Natural killer cell (primary cell): ENCODE measurements around the gene HOXB4. TPM values are rescaled to one million over a fixed set of nuclear protein-coding genes. Genes with fewer than 3 reads are reported as not detected.

Source experiments
- ATAC-seq, 3 donors: fragments of 150-1000 bp in 2 of 3; fragments of 200-7000 bp in 1 of 3; cut with Tn5 transposase; 1 replicate in 1 of 3; 2 replicates in 2 of 3; pipeline ENCODE4 v1.10.0; 2021; ENCODE audit warnings: mild to moderate bottlenecking in 2 of 3, moderate library complexity in 2 of 3
- DNase-seq, 2 donors: peaks; one replicate each; pipeline versions ENCODE4 v3.0.0 to v3.0.0-alpha.2; 2013 to 2021; ENCODE audit warnings: mixed read lengths in 1 of 2
- H3K27ac ChIP-seq: one replicate; pipeline ENCODE4 v1.5.1; 2013; ENCODE audit warnings: mild to moderate bottlenecking, low read length
- H3K27me3 ChIP-seq: one replicate; pipeline ENCODE4 v1.6.1; 2013; ENCODE audit warnings: low read length; ENCODE audit not compliant: control insufficient read depth, insufficient read depth
- H3K36me3 ChIP-seq: one replicate; pipeline ENCODE4 v1.6.1; 2013; ENCODE audit warnings: low read length; ENCODE audit not compliant: control insufficient read depth, insufficient read depth
- H3K4me1 ChIP-seq: one replicate; pipeline ENCODE4 v1.6.1; 2013; ENCODE audit warnings: low read length; ENCODE audit not compliant: control insufficient read depth, insufficient read depth
- H3K4me3 ChIP-seq: one replicate; pipeline ENCODE4 v1.5.1; 2013; ENCODE audit warnings: low read length
- H3K9me3 ChIP-seq: one replicate; pipeline ENCODE4 v1.6.1; 2013; ENCODE audit warnings: low read length; ENCODE audit not compliant: control insufficient read depth, insufficient read depth
- H3K27ac Mint-ChIP-seq, 2 donors: one replicate each; pipeline ENCODE4 v1.8.0; 2022; ENCODE audit warnings: mild to moderate bottlenecking in 2 of 2, mixed read lengths in 2 of 2, moderate library complexity in 1 of 2
- H3K27me3 Mint-ChIP-seq, 2 donors: one replicate each; pipeline ENCODE4 v1.8.0; 2022; ENCODE audit warnings: low read depth in 2 of 2, mixed read lengths in 2 of 2
- H3K36me3 Mint-ChIP-seq: one replicate; pipeline ENCODE4 v1.8.0; 2022; ENCODE audit warnings: mixed read lengths
- H3K4me1 Mint-ChIP-seq, 2 donors: one replicate each; pipeline ENCODE4 v1.8.0; 2022; ENCODE audit warnings: mixed read lengths in 2 of 2
- H3K4me3 Mint-ChIP-seq: one replicate; pipeline ENCODE4 v1.8.0; 2022; ENCODE audit warnings: mild to moderate bottlenecking, moderate library complexity, mixed read lengths
- H3K9me3 Mint-ChIP-seq, 2 donors: one replicate each; pipeline ENCODE4 v1.8.0; 2022; ENCODE audit warnings: mixed read lengths in 2 of 2
- WGBS: methylation state at CpG from one replicate; pipeline ENCODE4 v1.1.7; 2013; ENCODE audit warnings: missing lambda C conversion rate; ENCODE audit not compliant: insufficient coverage; 5-methylcytosine and 5-hydroxymethylcytosine counted together
- intact Hi-C: fragments of 100-400 bp; cut with micrococcal nuclease; formaldehyde crosslinking; loops from one replicate; pipeline ENCODE4 v1.14.2; 2022
- total RNA-seq, 4 donors: library from RNA; stranded (reverse); fragments of 120-200 nt in 1 of 4; gene quantifications; one replicate each; pipeline versions ENCODE4 v1.2.3 to v1.2.4, GENCODE V29; 2013 to 2022
- TF ChIP-seq, protein P1 (sequence below): fragments of 200-600 bp; IDR thresholded peaks from one replicate; pipeline ENCODE4 v1.8.0; 2022; ENCODE audit warnings: antibody characterized with exemption

HOXB4 gene
- total RNA-seq, 3 donors from 2014 or later (not counting 1 experiment from before 2014, with no cell fraction given): 3.5 to 6.7 (median 5.7) TPM

GRCh38 chr17:48620461-48621139, 42.5 kb upstream of the HOXB4 start:
- Histone ChIP-seq H3K36me3 (no peaks in the 10 kb centered on the region), H3K4me3 (no peak overlapping the region), H3K9me3 (no peaks in the 10 kb centered on the region), H3K27ac (no peak overlapping the region), H3K4me1 (peaks cover 28% of the 10 kb centered on the region), H3K27me3 (peaks cover 81% of the 10 kb centered on the region)
- Mint-ChIP-seq H3K4me1 (peaks cover 13 to 28% of the 10 kb centered on the region in 2 donors), H3K27ac (no peak overlapping the region), H3K9me3 (no peaks in the 10 kb centered on the region), H3K27me3 (peaks cover 80 to 81% of the 10 kb centered on the region in 2 donors), H3K36me3 (peaks cover 7% of the 10 kb centered on the region), H3K4me3 (no peak overlapping the region)
- DNase-seq (no peak), ATAC-seq (no peak)
- TF ChIP-seq, protein P1, sequence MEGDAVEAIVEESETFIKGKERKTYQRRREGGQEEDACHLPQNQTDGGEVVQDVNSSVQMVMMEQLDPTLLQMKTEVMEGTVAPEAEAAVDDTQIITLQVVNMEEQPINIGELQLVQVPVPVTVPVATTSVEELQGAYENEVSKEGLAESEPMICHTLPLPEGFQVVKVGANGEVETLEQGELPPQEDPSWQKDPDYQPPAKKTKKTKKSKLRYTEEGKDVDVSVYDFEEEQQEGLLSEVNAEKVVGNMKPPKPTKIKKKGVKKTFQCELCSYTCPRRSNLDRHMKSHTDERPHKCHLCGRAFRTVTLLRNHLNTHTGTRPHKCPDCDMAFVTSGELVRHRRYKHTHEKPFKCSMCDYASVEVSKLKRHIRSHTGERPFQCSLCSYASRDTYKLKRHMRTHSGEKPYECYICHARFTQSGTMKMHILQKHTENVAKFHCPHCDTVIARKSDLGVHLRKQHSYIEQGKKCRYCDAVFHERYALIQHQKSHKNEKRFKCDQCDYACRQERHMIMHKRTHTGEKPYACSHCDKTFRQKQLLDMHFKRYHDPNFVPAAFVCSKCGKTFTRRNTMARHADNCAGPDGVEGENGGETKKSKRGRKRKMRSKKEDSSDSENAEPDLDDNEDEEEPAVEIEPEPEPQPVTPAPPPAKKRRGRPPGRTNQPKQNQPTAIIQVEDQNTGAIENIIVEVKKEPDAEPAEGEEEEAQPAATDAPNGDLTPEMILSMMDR: no peak
- intact Hi-C loops: loop anchor here (5.0 kb wide), 1 partner anchor 538 kb away; no protein-coding TSS in a partner anchor
- 86% methylated on average over 6 of the region's 6 CpGs for WGBS

DNA sequence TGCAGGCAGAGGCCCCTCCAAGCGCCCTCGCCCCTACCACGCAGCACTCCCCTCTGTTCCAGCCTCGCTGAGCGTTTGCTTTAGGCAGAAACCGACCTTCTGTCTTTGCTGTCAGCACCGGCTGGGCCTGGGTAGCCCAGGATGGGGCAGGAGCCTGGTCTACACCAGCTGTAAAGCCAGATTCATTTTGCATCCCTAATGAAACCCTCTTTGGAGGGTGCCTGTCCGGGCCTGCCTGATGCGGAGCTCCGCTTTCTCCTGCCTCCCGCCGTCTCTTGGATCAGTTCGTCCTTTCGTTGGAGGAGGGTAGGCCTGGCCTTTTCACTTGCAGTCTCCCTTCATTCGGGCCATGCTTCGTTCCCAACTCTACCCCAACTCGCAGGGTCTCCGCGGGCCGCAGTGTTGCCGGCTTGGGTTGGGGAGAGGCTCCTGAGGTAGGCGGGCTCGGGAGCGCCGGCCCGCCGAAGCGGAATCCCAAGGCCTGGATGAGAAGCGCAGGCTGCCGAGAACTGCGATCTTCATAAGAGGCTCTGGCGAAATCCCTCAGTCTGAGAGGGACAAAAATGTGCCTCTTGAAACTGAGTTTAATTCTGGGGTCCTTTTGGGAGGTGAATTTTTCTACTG, 41.8 kb upstream of the HOXB4 start:
- DNase-seq (no peak), ATAC-seq (no peak)
- intact Hi-C loops: loop anchor here (2.0 to 10.0 kb wide), 4 partner anchors 135 to 593 kb away; no protein-coding TSS in a partner anchor
- H3K36me3 ChIP-seq: no peaks in the 10 kb centered on the region
- Mint-ChIP-seq H3K27me3 (peaks cover 80 to 86% of the 10 kb centered on the region in 2 donors), H3K27ac (peak overlapping the region in 1 of 2 donors; percentile 77), H3K4me1 (peaks cover 12 to 29% of the 10 kb centered on the region in 2 donors), H3K36me3 (peaks cover 7% of the 10 kb centered on the region), H3K4me3 (peak overlapping the region; percentile 67), H3K9me3 (no peaks in the 10 kb centered on the region)
- 87% methylated on average over 32 of the region's 32 CpGs for WGBS
- TF ChIP-seq, protein P1: no peak
- H3K9me3 ChIP-seq: no peaks in the 10 kb centered on the region
- H3K27me3 ChIP-seq: peaks cover 82% of the 10 kb centered on the region
- H3K4me3 ChIP-seq: no peak overlapping the region
- H3K4me1 ChIP-seq: peaks cover 23% of the 10 kb centered on the region
- no peak overlapping the region for H3K27ac ChIP-seq

- H3K27ac Mint-ChIP-seq: peak overlapping the region in 1 of 2 donors; percentile 69
Measured at GRCh38 chr17:48618256-48618896, 40.2 kb upstream of the HOXB4 start.

More at GRCh38 chr17:48618256-48618896, 40.2 kb upstream of the HOXB4 start:
- H3K4me3 Mint-ChIP-seq: peak overlapping the region; percentile 45
- DNase-seq: peak; percentile 82 to 92
- Histone ChIP-seq H3K27ac (no peak overlapping the region), H3K27me3 (peaks cover 82% of the 10 kb centered on the region), H3K36me3 (no peaks in the 10 kb centered on the region), H3K9me3 (no peaks in the 10 kb centered on the region), H3K4me1 (peaks cover 34% of the 10 kb centered on the region), H3K4me3 (no peak overlapping the region)
- intact Hi-C loops: loop anchor here (2.0 to 10.0 kb wide), 3 partner anchors 136 to 592 kb away; no protein-coding TSS in a partner anchor
- peak; percentile 79 to 82 (median 81) for ATAC-seq
- peaks cover 7% of the 10 kb centered on the region for H3K36me3 Mint-ChIP-seq
- H3K4me1 Mint-ChIP-seq: peaks cover 28 to 43% of the 10 kb centered on the region in 2 donors
- TF ChIP-seq, protein P1: peak; percentile 99
- H3K27me3 Mint-ChIP-seq: peaks cover 79 to 95% of the 10 kb centered on the region in 2 donors
- 7% methylated on average over 24 of the region's 25 CpGs for WGBS
- no peaks in the 10 kb centered on the region for H3K9me3 Mint-ChIP-seq
